Measurements from ENCODE around the gene CYP8B1.
"Not testable (repeated sequence)": the region's sequence is repeated elsewhere in the genome, so short reads cannot be mapped to it uniquely, and the experiment has no call there.

CYP8B1 gene

GRCh38 chr3:42887084-42887483 is 11.4 kb upstream of the CYP8B1 start:
- no peak overlapping the region for H3K27ac ChIP-seq
- DNase-seq (ENCODE audit: low spot score), result no peak
- CTCF ChIA-PET, result no interaction called here
- no peak for TF ChIP-seq CTCF (conservative IDR thresholded peaks at IDR 0.05; ENCODE audit: low read depth)
- POLR2A ChIA-PET (ENCODE audit: low non-redundant PET), result no interaction called here

- no peak for TF ChIP-seq CTCF (conservative IDR thresholded peaks at IDR 0.05; ENCODE audit: low read depth)
- no peak overlapping the region for H3K27ac ChIP-seq
- DNase-seq (ENCODE audit: low spot score), result no peak
- CTCF ChIA-PET, result no interaction called here
- POLR2A ChIA-PET (ENCODE audit: low non-redundant PET), result no interaction called here
Measured at GRCh38 chr3:42886294-42886822, 10.7 kb upstream of the CYP8B1 start.

GRCh38 chr3:42884324-42884723 is 8.6 kb upstream of the CYP8B1 start:
- CTCF ChIA-PET, result no interaction called here
- TF ChIP-seq CTCF (conservative IDR thresholded peaks at IDR 0.05; ENCODE audit: low read depth), result no peak
- no peak for DNase-seq (ENCODE audit: low spot score)
- H3K27ac ChIP-seq, result no peak overlapping the region
- POLR2A ChIA-PET (ENCODE audit: low non-redundant PET), result no interaction called here

- POLR2A ChIA-PET (ENCODE audit: low non-redundant PET); CTCF ChIA-PET; DNase-seq (ENCODE audit: low spot score); H3K27ac ChIP-seq: not testable (repeated sequence)
Measured at GRCh38 chr3:42883251-42883930, 7.7 kb upstream of the CYP8B1 start.

GRCh38 chr3:42880601-42881451 is 5.1 kb upstream of the CYP8B1 start:
- H3K27ac ChIP-seq, result peak overlapping the region; percentile 22
- CTCF ChIA-PET, result interaction anchor here (0.6 to 0.7 kb wide), 2 partner anchors 34 to 300 kb away, joined by 4 to 6 read pairs; no protein-coding TSS in a partner anchor
- peak; percentile 75 for DNase-seq (ENCODE audit: low spot score)
- POLR2A ChIA-PET (ENCODE audit: low non-redundant PET), result interaction anchor here (0.6 kb wide), 1 partner anchor 86 kb away, joined by 4 read pairs; no protein-coding TSS in a partner anchor
- peak; percentile 85 for TF ChIP-seq CTCF (conservative IDR thresholded peaks at IDR 0.05; ENCODE audit: low read depth)

- ChIA-PET POLR2A (ENCODE audit: low non-redundant PET) (no interaction called here), CTCF (no interaction called here)
- H3K27ac ChIP-seq, result no peak overlapping the region; the same call in 1 of the 2 replicates
- TF ChIP-seq CTCF (conservative IDR thresholded peaks at IDR 0.05; ENCODE audit: low read depth), result no peak
- no peak for DNase-seq (ENCODE audit: low spot score)
Measured at GRCh38 chr3:42880183-42880582, 4.5 kb upstream of the CYP8B1 start.

- ChIA-PET CTCF (no interaction called here), POLR2A (ENCODE audit: low non-redundant PET) (no interaction called here)
- DNase-seq (ENCODE audit: low spot score), result no peak
- TF ChIP-seq CTCF (conservative IDR thresholded peaks at IDR 0.05; ENCODE audit: low read depth), result no peak
- H3K27ac ChIP-seq, result no peak overlapping the region
Measured at GRCh38 chr3:42877881-42878280, 2.2 kb upstream of the CYP8B1 start.
